GM06990 (cell line): ENCODE data around the gene ZAR1.

Experiments used
- DNase-seq: peaks from one replicate; pipeline ENCODE4 v3.0.0-alpha.2; 2011; ENCODE audit not compliant: insufficient read length; ENCODE audit errors: extremely low read depth
- H3K27me3 ChIP-seq: replicated peaks from 2 replicates; pipeline ENCODE4 v1.6.0; 2011; ENCODE audit warnings: low read length; ENCODE audit not compliant: control insufficient read depth, insufficient read depth
- H3K36me3 ChIP-seq: 2 replicates; pipeline ENCODE4 v1.5.1; 2011; ENCODE audit warnings: low read length; ENCODE audit not compliant: control insufficient read depth, insufficient read depth
- H3K4me3 ChIP-seq: replicated peaks from 2 replicates; pipeline ENCODE4 v1.5.1; 2011; ENCODE audit warnings: low read depth, mild to moderate bottlenecking, control low read depth, low read length
- CTCF ChIP-seq: IDR thresholded peaks from 2 replicates; pipeline ENCODE4 v1.5.1; 2011; ENCODE audit warnings: low read length, control low read depth, mild to moderate bottlenecking, inconsistent platforms; ENCODE audit not compliant: insufficient read depth, poor library complexity, severe bottlenecking

ZAR1 gene

GRCh38 chr4:48483777-48484493 lies 6.1 kb upstream of the ZAR1 start:
- Histone ChIP-seq H3K4me3 (no peak overlapping the region), H3K36me3 (no peaks in the 10 kb centered on the region), H3K27me3 (peaks cover 2% of the 10 kb centered on the region; the same call in 1 of the 2 replicates)
- DNase-seq = no peak
- TF ChIP-seq CTCF = no peak

GRCh38 chr4:48484494-48485168 lies 5.4 kb upstream of the ZAR1 start:
- H3K36me3 ChIP-seq = no peaks in the 10 kb centered on the region
- no peak for DNase-seq
- peaks cover 2% of the 10 kb centered on the region; the same call in 1 of the 2 replicates for H3K27me3 ChIP-seq
- TF ChIP-seq CTCF = no peak
- no peak overlapping the region for H3K4me3 ChIP-seq

DNA sequence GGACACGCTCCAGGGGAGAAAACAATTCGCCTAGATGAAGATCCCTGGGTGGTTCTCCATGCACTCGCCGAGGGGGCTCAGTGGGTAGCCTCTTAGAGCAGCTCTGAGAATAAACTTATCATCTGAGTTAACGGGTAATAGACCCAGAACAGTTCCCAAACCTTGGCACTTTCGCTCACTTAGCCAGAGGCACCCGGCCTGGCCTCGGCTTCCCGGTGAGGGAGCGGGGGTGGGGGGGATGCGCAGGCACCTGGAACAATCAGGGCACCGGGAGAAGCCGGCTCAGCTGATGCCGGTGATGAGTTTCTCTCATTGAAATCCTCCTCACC lies 405 bp upstream of the ZAR1 start:
- no peak for DNase-seq
- Histone ChIP-seq H3K36me3 (no peaks in the 10 kb centered on the region), H3K27me3 (peaks cover under 1% of the 10 kb centered on the region; the same call in 1 of the 2 replicates), H3K4me3 (no peak overlapping the region)
- TF ChIP-seq CTCF = no peak

DNA sequence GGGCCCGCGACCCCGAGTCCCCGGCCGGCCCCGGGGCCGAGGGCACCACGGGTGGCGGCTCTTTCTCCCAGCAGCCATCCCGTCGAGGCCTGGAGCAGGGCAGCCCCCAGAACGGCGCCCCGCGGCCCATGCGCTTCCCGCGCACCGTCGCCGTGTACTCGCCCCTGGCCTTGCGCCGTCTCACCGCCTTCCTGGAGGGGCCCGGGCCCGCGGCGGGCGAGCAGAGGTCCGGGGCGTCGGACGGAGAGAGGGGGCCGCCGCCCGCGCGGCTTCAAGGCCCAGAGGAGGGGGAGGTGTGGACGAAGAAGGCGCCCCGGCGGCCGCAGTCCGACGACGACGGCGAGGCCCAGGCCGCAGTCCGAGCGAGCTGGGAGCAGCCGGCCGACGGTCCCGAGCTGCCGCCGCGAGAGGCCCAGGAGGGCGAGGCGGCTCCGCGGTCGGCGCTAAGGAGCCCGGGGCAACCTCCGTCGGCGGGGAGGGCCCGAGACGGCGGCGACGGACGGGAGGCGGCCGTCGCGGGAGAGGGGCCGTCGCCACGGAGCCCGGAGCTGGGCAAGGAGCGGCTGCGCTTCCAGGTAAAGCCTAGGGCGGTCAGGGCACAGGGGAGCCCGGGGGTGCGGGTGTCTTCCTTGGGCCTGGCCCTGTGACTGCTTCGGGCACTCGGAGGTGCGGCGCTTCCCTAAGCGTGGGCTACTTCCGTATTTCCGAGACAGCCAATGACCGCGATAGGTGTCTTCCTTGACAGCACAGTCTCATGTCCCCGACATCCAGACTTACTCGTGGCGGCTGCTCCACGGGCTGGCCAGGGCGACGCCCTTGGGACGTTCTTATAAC lies 845 bp downstream of the ZAR1 start:
- peaks cover 1% of the 10 kb centered on the region; the same call in 1 of the 2 replicates for H3K36me3 ChIP-seq
- TF ChIP-seq CTCF = no peak
- DNase-seq = no peak
- no peaks in the 10 kb centered on the region; the same call in 1 of the 2 replicates for H3K27me3 ChIP-seq
- no peak overlapping the region for H3K4me3 ChIP-seq

DNA sequence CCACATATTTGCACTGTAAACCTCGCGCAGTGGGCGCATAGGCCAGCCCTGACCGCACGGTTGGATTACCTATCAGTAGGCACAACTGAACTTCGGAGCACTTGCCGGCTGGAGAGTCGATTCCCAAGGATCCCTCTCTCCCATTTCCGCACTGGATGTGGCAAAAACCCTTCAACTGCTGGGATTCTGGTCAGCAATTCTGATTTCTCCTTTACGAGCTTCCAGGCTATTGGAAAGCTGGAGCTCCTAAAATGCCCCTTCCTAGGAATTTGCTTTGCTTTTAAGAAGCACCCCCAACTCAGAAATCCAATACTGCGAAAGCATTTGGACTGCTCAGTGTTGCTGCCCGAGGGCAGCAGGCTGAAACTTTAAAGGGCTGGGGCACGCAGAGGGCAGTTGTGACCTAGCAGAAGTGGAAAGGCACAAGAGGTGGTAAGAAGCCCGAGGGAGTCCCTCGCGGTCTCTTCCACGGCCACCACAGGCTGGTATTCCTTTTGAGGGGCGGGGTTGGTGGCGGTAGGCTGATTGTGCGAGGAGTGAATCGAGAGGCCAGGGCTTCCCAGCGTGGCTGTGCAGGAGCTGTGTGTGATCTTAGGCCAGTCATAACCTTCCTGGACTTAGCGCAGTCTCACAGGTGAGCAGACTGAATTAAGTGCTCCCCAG lies 1.6 kb downstream of the ZAR1 start:
- Histone ChIP-seq H3K27me3 (no peaks in the 10 kb centered on the region; the same call in 1 of the 2 replicates), H3K4me3 (no peak overlapping the region), H3K36me3 (peaks cover 1% of the 10 kb centered on the region; the same call in 1 of the 2 replicates)
- no peak for DNase-seq
- TF ChIP-seq CTCF = no peak
